NCI-H187 treated with DMSO at 0.1 percent for 48 hours (cell line): Measurements from ENCODE around the gene MPP1.

ENCODE experiments used
- DNase-seq: peaks from one replicate; lab custom pipeline; 2025; lab: John Stamatoyannopoulos, UW

The MPP1 gene

DNA sequence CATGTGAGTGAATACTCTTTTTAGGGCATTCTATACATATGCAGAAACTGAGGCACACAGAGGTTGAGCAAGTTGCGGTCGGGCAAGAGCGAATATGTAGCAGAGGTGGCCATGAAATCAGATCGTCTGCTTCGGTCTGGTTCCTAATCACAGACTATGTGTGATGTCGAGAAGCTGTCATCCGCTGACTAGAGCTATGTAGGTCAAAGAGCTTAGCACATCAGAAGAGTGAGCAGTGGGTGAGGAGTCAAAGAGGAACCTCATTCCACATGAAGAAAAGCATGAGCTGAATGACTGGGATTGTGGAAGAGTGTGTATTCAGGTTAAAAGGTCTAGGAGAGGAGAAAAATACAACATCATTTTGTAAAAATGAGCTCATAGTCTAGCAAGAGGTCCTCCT is 73.4 kb downstream of the MPP1 start:
- no peak for DNase-seq

DNA sequence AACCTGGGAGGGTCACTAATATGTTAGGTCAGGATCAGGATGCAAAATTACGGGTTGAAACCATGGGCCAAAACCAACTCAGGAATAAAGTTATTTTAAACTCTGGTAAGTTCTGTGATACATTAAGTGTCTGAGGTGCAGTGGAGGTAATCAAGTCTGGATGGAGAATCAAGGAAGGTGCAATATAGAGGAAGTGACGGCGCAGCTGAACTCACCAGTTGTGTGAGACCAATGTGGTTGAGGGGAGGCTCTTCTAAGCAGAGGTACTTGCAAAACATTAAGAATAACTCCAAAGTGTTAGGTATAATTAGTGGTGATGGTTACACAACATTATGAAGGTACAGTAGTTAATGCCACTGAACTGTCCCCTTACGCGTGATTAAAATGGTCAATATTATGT is 74.1 kb downstream of the MPP1 start:
- DNase-seq, result no peak

DNA sequence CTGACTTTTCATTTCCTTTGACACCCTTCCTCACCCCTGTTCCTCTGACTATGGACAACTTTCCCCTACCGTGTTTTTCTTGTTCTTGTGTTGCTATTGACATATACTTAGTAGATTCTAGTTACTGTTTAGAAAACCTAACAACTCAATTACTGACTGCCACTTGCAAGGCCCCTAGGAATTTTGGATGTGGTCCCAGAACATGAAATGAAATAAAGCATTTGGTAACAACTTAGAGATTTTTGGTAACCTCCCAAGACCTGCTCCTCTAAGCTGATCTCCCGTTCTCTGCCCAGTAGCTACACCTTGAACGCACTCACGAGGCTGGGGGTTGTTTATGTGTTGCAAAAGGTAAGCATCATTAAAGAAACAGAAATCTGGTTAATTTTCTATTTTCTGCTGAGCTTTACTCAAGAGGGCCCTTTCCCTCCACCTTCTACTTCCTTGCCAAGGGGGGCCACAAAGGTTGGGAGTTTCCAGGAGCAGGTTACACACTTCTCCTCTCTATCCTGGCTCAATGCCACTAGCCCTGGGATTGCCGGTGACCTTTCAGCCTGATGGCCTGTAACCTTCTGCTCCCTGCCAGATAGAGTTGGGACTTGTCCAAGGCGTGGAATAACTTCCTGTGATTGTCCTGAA is 74.9 kb downstream of the MPP1 start:
- no peak for DNase-seq

DNA sequence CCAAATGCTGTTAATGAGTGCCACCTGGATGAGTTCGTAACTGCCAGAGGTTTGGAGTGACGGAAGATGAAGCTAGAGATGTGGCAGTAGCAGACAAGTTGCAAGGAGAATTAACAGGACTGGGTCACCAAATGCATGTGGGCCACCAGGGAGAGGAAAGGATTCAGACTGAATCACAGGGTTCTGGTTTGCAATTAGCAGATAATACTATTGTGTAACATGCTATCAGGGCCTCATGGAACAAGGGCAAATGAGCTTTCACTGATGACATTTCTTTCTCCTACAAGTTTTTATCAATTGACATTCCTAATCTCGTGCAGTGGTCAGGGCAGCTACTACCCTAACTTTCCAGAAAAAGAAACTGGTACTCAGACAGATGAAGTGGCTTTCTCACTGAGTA is 75.8 kb downstream of the MPP1 start:
- no peak for DNase-seq
